ENCODE results near the gene SLC12A7.

SLC12A7 gene

GRCh38 chr5:1050423-1051365 lies 61.2 kb downstream of the SLC12A7 start:
- no peak for DNase-seq (ENCODE audit: low read depth)

DNA sequence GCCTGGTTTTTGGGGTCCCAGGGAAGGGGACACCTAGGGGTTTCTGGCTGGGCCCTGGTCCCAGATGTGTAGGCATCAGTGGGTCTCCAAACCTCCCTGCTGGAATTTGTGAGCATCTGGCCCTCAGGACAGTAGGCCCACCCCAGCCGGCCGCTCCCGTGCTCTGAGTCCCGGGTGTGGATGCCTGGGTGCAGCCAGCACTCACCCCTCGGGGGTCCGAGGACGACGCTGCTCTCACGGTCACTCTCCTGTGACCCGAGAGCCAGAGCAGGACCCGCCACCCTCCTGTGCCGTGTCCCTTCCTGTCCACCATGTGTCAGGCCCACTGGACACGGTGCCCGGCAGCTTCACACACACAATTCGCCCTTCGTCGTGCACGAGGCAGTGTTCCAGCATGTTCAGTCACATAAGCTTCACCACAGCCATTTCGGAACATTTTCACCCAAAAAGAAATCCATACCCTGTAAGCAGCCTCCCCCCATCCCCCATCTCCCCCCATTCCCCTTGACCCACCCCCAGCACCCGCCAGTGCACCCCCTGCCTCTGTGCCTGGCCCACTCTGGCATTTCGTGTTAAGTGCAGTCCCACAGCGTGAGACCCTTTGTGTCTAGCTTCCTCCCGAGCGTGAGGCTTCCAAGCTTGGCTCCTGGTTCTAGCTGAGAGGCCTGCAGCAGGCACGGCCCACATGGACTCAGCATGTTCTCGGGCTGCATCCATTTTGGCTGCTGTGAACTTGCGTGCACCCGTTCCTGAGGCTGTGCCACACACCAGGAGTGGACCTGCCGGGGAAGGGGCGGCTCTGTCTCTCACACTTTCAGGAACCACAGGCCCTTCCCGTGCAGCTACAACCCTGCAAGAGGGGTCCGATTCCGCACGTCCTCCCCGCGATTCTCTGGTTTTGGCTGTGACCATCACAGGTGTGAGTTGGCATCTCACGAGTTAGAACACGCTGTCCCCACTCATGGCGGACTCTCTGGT lies 62.7 kb downstream of the SLC12A7 start:
- no peak for DNase-seq (ENCODE audit: low read depth)

GRCh38 chr5:1048162-1048721 lies 63.6 kb downstream of the SLC12A7 start:
- no peak for DNase-seq (ENCODE audit: low read depth)

DNA sequence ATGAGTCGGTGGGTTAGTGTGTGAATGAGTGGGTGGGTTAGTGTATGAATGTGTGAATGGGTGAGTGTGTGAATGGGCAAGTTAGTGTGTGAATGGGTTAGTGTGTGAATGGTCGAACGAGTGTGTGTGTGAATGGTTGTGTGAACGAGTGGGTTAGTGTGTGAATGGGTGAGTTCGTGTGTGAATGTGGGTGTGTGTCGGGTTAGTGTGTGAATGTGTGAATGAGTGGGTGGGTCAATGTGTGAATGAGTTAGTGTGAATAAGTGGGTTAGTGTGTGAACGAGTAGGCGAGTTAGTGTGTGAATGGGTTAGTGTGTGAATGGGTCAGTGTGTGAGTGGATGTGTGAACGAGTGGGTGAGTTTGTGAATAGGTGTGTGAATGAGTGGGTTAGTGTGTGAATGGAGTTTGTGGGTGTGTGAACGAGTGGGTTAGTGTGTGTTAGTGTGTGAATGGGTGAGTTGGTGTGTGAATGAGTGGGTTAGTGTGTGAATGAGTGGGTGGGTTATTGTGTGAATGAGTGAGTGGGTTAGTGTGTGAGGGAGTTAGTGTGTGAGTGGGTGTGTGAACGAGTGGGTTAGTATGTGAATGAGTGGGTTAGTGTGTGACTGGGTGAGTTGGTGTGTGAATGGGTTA lies 64.4 kb downstream of the SLC12A7 start:
- no peak for DNase-seq (ENCODE audit: low read depth)

GRCh38 chr5:1045960-1046560 lies 65.8 kb downstream of the SLC12A7 start:
- DNase-seq (ENCODE audit: low read depth): no peak

DNA sequence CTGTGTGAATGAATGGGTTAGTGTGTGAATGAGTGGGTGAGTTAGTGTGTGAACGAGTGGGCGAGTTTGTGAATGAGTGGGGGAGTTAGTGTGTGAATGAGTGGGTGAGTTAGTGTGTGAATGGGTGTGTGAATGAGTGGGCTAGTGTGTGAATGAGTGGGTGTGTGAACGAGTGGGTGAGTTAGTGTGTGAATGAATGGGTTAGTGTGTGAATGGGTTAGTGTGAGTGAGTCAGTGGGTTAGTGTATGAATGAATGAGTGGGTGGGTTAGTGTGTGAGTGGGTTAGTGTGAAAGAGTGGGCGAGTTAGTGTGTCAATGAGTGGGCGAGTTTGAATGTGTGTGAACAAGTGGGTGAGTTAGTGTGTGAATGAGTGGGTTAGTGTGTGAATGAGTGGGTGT lies 67.7 kb downstream of the SLC12A7 start:
- no peak for DNase-seq (ENCODE audit: low read depth)

- no peak for DNase-seq (ENCODE audit: low read depth)
Measured at GRCh38 chr5:1043327-1043726, 68.5 kb downstream of the SLC12A7 start.

GRCh38 chr5:1042626-1043025 lies 69.2 kb downstream of the SLC12A7 start:
- DNase-seq (ENCODE audit: low read depth): no peak

DNA sequence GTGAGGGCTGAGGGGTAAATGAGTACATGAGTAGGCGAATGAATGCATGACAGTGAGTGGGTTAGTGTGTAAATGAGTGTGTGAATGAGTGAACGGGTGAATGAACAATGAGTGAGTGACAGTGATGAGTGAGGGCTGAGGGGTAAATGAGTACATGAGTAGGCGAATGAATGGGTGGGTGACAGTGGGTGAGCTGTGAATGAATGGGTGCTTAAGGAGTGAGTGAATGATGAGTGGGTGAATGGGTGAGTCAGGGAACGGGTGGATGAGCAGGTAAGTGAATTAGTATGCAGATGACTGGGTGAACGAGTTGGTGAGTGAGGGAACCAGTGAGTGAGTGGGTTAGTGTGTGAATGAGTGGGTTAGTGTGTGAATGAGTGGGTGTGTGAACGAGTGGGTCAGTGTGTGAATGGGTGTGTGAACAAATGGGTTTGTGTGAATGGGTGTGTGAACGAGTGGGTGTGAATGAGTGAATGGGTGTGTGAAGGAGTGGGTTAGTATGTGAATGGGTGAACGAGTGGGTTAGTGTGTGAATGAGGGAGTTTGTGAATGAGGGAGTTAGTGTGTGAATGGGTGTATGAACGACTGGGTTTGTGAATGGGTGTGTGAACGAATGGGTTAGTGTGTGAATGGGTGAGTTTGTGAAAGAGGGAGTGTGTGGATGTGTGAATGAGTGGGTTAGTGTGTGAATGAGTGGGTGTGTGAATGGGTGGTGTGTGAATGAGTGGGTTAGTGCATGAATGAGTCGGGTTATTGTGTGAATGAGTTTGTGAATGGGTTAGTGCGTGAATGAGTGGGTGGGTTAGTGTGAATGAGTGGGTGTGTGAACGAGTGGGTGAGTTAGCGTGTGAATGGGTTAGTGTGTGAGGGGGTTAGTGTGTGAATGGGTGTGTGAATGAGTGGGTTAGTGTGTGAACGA lies 70.4 kb downstream of the SLC12A7 start:
- DNase-seq (ENCODE audit: low read depth): no peak

GRCh38 chr5:1040571-1040970 lies 71.3 kb downstream of the SLC12A7 start:
- no peak for DNase-seq (ENCODE audit: low read depth)

GRCh38 chr5:1039706-1040260 lies 72.1 kb downstream of the SLC12A7 start:
- no peak for DNase-seq (ENCODE audit: low read depth)

- DNase-seq (ENCODE audit: low read depth): no peak
Measured at GRCh38 chr5:1039210-1039548, 72.7 kb downstream of the SLC12A7 start.

DNA sequence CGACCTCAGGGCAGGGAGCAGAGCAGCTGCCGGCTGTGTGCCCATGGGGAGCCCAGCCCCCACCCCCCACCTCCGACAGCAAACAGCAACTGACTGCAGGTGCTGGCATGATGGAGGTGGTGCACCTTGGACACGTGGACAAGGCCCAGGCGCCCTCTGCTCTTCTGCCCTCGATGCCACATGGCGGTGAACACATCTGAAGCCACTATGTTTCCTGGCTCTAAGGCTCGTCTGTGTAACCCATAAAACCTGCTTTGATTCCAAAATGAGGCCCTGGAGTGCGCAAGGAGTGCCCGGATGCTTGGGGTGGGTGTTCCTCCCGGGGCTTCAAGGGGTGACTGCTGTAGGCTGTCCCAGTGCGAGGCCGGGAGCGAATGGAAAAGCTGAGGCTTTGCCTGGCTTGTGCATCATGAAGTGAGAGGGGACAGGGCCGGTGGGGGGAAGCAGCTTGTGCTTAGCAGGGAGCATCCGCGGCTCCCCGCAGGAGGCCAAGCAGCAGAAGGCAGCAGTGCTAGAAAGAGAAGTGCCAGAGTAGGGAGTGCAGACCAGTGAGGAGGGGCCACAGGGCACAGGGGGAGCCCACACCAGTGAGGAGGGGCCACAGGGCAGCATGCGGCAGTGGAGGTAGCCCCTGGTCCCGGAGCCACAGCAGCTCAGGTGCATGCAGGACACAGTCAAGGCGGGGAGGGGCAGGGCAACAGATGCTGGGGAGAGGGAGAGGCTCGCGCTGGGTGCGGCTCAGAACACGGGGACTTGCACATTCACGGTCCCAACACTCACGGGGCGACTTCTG lies 73.2 kb downstream of the SLC12A7 start:
- no peak for DNase-seq (ENCODE audit: low read depth)

- DNase-seq (ENCODE audit: low read depth): no peak
Measured at GRCh38 chr5:1037671-1038416, 74.0 kb downstream of the SLC12A7 start.

GRCh38 chr5:1037123-1037670 lies 74.7 kb downstream of the SLC12A7 start:
- DNase-seq (ENCODE audit: low read depth): no peak

DNA sequence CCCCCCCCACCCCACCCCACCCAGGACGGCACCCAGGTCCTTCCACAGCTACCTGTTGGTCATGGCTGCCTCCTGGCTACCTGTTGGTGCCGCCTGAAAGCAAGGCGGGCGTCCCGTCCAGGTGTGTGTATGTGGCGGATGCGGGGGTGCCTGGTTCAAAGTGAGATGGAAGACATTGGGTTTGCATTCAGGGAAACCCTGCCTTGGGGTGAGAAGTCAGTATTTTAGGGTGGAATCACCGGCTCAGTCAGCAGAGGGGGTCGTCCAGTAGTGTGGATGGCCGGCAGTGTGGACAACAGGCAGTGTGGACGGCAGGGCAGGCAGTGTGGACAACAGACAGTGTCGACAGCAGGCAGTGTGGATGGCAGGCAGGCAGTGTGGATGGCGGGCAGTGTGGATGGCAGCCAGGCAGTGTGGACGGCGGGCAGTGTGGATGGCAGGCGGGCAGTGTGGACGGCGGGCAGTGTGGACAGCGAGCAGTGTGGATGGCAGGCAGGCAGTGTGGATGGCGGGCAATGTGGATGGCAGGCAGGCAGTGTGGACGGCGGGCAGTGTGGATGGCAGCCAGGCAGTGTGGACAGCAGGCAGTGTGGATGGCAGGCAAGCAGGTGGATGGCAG lies 75.2 kb downstream of the SLC12A7 start:
- DNase-seq (ENCODE audit: low read depth): no peak

GRCh38 chr5:1035421-1036405 lies 76.2 kb downstream of the SLC12A7 start:
- no peak for DNase-seq (ENCODE audit: low read depth)
